A673 (cell line): ENCODE results near the gene DHRSX. TPM values are rescaled to one million over a fixed set of nuclear protein-coding genes. Genes with fewer than 3 reads are reported as not detected.

ENCODE experiments used
- BruUV-seq: library from RNA; stranded (reverse); fragments of 400-500 nt; replicated peaks from 2 replicates; lab custom pipeline; 2021; lab: Mats Ljungman, UMichigan
- CTCF ChIA-PET: fragments of 300-600 bp; sonication (Branson Sonifier 250); formaldehyde crosslinking; loops from one replicate; lab custom pipeline; 2022; ENCODE audit warnings: antibody characterized with exemption; lab: Charles Lee
- POLR2A ChIA-PET: fragments of 300-600 bp; sonication (Branson Sonifier 250); formaldehyde crosslinking; loops from one replicate; lab custom pipeline; 2022; ENCODE audit warnings: antibody characterized with exemption; ENCODE audit not compliant: low non-redundant PET; lab: Charles Lee
- DNase-seq: peaks from one replicate; pipeline ENCODE4 v3.0.0-alpha.2; 2015; ENCODE audit warnings: low spot score
- H3K27ac ChIP-seq: fragments of 200-600 bp; sonication (generic); 2 replicates; pipeline ENCODE4 v1.5.1; 2016; ENCODE audit warnings: mixed run types, low read depth, mild to moderate bottlenecking, mixed read lengths, antibody characterized with exemption, low read length; ENCODE audit not compliant: poor library complexity, severe bottlenecking
- H3K27me3 ChIP-seq: fragments of 200-600 bp; sonication (generic); replicated peaks from 2 replicates; pipeline ENCODE4 v1.6.1; 2017; ENCODE audit warnings: mixed run types, low read depth, mild to moderate bottlenecking, mixed read lengths, antibody characterized with exemption, low read length; ENCODE audit not compliant: insufficient read depth, poor library complexity
- H3K36me3 ChIP-seq: fragments of 200-600 bp; sonication (generic); 2 replicates; pipeline ENCODE4 v1.6.1; 2016; ENCODE audit warnings: mixed run types, mild to moderate bottlenecking, mixed read lengths, antibody characterized with exemption, low read length; ENCODE audit not compliant: insufficient read depth, poor library complexity, severe bottlenecking
- H3K4me1 ChIP-seq: fragments of 200-600 bp; sonication (generic); 2 replicates; pipeline ENCODE4 v1.6.1; 2017; ENCODE audit warnings: mixed run types, mild to moderate bottlenecking, mixed read lengths, antibody characterized with exemption, low read length; ENCODE audit not compliant: insufficient read depth, poor library complexity, severe bottlenecking
- H3K4me3 ChIP-seq: fragments of 200-600 bp; sonication (generic); 2 replicates; pipeline ENCODE4 v1.5.1; 2016; ENCODE audit warnings: low read depth, mixed run types, mild to moderate bottlenecking, mixed read lengths, low read length; ENCODE audit not compliant: poor library complexity, severe bottlenecking
- H3K9me3 ChIP-seq: fragments of 200-600 bp; sonication (generic); 2 replicates; pipeline ENCODE4 v1.6.1; 2016; ENCODE audit warnings: mixed run types, low read depth, mild to moderate bottlenecking, mixed read lengths, antibody characterized with exemption, low read length; ENCODE audit not compliant: poor library complexity, severe bottlenecking
- EZH2 ChIP-seq: fragments of 200-600 bp; sonication (generic); IDR thresholded peaks from 2 replicates; pipeline ENCODE4 v1.6.1; 2017; ENCODE audit warnings: borderline replicate concordance, low read depth, mild to moderate bottlenecking, mixed read lengths, antibody characterized with exemption, low read length; ENCODE audit not compliant: poor library complexity, severe bottlenecking
- intact Hi-C: fragments of 100-400 bp; cut with micrococcal nuclease; formaldehyde crosslinking; loops from one replicate; pipeline ENCODE4 v1.10.0; 2022; ENCODE audit not compliant: unreplicated experiment
- total RNA-seq: library from RNA; stranded (reverse); gene quantifications from 2 replicates; pipeline ENCODE4 v1.2.3, GENCODE V29; 2021
- TF ChIP-seq, protein P1 (sequence below): fragments of 300-800, 200-600 bp; sonication (generic); conservative IDR thresholded peaks from 2 replicates; pipeline ENCODE4 v1.5.1; 2017; ENCODE audit warnings: low read depth, mild to moderate bottlenecking, antibody characterized with exemption, low read length, moderate library complexity, mixed read lengths

The DHRSX gene
- total RNA-seq, 1 experiment from 2014 or later: 30.2 TPM

DNA sequence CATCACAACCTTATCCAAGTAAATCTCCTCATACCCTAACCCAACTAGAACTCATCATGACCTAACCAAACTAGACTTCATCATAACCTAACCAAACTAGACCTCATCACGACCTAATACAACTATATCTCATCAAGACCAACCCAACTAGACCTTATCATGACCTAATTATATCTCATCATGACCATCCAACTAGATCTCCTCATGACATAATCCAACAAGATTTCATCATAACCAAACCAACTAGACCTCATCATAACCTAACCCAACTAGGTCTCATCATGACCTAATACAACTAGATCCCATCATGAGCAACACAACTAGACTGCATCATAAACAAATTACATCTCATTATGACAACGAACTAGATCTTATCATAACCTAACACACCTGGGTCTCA, 86.4 kb downstream of the DHRSX start:
- H3K27ac ChIP-seq: no peak overlapping the region
- CTCF ChIA-PET: no interaction called here
- POLR2A ChIA-PET: no interaction called here

DNA sequence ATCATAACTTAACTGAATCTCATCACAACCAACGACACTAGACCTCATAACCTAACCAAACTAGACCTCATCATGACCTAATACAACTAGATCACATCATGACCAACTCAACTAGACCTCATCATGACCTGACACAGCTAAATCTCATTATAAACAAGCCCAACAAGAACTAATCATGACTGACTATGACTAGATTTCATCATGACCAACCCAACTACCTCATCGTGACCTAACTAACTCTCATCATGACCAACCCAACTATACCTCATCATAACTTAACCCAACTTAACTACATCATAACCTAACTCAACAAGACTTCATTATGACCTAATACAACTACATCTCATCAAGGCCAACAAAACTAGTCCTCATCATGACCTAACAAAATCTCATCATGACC, 86.8 kb downstream of the DHRSX start:
- Histone ChIP-seq H3K4me1 (no peaks in the 10 kb centered on the region), H3K27ac (no peak overlapping the region), H3K4me3 (no peak overlapping the region), H3K27me3 (no peaks in the 10 kb centered on the region), H3K9me3 (no peaks in the 10 kb centered on the region), H3K36me3 (no peaks in the 10 kb centered on the region)
- BruUV-seq: no TSS peak
- ChIA-PET CTCF (no interaction called here), POLR2A (no interaction called here)
- DNase-seq: no peak
- intact Hi-C loops: no loop called here
- no peak for TF ChIP-seq EZH2
- TF ChIP-seq, protein P1, sequence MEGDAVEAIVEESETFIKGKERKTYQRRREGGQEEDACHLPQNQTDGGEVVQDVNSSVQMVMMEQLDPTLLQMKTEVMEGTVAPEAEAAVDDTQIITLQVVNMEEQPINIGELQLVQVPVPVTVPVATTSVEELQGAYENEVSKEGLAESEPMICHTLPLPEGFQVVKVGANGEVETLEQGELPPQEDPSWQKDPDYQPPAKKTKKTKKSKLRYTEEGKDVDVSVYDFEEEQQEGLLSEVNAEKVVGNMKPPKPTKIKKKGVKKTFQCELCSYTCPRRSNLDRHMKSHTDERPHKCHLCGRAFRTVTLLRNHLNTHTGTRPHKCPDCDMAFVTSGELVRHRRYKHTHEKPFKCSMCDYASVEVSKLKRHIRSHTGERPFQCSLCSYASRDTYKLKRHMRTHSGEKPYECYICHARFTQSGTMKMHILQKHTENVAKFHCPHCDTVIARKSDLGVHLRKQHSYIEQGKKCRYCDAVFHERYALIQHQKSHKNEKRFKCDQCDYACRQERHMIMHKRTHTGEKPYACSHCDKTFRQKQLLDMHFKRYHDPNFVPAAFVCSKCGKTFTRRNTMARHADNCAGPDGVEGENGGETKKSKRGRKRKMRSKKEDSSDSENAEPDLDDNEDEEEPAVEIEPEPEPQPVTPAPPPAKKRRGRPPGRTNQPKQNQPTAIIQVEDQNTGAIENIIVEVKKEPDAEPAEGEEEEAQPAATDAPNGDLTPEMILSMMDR: no peak

More for the DNA sequence above, 86.4 kb downstream of the DHRSX start:
- Histone ChIP-seq H3K27me3 (no peaks in the 10 kb centered on the region), H3K9me3 (no peaks in the 10 kb centered on the region), H3K36me3 (no peaks in the 10 kb centered on the region), H3K4me3 (no peak overlapping the region), H3K4me1 (no peaks in the 10 kb centered on the region)
- no peak for DNase-seq
- TF ChIP-seq, protein P1: no peak
- no peak for TF ChIP-seq EZH2
- intact Hi-C loops: no loop called here
- BruUV-seq: no TSS peak

DNA sequence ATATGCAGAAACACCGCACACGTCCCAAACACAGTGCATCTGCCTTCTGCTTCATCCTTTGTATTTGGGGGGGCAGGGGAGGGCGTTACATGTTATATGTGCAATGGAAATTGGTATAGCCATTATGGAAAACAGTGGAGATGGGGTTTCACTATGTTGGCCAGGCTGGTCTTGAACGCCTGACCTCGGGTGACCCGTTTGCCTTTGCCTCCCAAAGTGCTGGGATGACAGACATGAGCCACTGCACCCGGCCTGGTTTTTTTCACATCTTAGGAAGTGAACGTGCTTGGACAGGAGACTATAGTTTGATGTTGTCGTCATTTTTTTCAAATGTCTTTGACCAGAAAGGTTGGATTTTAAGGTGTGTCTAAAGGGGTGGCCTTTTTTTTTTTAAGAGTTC, 88.6 kb downstream of the DHRSX start:
- DNase-seq: no peak
- H3K27ac ChIP-seq: no peak overlapping the region
- ChIA-PET CTCF (no interaction called here), POLR2A (no interaction called here)
- no peaks in the 10 kb centered on the region for H3K36me3 ChIP-seq
- no TSS peak for BruUV-seq
- H3K9me3 ChIP-seq: no peaks in the 10 kb centered on the region
- H3K4me1 ChIP-seq: no peaks in the 10 kb centered on the region
- H3K27me3 ChIP-seq: no peaks in the 10 kb centered on the region
- H3K4me3 ChIP-seq: no peak overlapping the region
- intact Hi-C loops: no loop called here
- TF ChIP-seq EZH2: no peak
- TF ChIP-seq, protein P1: no peak
